Measurements from ENCODE around the gene ACER2.

Gene ACER2

DNA sequence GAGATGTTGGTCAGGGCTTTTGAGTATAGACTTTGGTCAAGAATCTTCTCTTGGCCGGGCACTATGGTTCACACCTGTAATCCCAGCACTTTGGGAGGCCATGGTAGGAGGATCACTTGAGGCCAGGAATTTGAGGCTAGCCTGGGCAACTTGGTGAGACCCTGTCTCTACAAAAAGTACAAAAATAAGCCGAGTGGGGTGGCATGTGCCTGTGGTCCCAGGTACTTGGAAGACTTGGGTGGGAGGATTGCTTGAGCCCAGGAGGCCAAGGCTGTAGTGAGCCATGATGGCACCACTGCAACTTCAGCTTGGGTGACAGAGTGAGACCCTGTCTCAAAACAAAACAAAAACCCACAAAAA lies 57.5 kb downstream of the ACER2 start:
- no peak overlapping the region for H3K27ac ChIP-seq (ENCODE audit: low read depth, low read length)
- no peaks in the 10 kb centered on the region for H3K79me2 ChIP-seq (ENCODE audit: control insufficient read depth, low read length)
- H3F3A ChIP-seq (ENCODE audit: control insufficient read depth, insufficient read depth): no peaks in the 10 kb centered on the region
- H3K27me3 ChIP-seq (ENCODE audit: control insufficient read depth, low read length): no peaks in the 10 kb centered on the region
- no peaks in the 10 kb centered on the region for H3K9me2 ChIP-seq (replicated peaks; ENCODE audit: control insufficient read depth, low read length)
- H3K4me2 ChIP-seq (ENCODE audit: low read length): no peak overlapping the region
- no peaks in the 10 kb centered on the region for H3K36me3 ChIP-seq (ENCODE audit: control insufficient read depth, low read length)
- no peaks in the 10 kb centered on the region for H3K9me3 ChIP-seq (ENCODE audit: control insufficient read depth, insufficient read depth, low read length)
- H3K4me1 ChIP-seq (ENCODE audit: control insufficient read depth, low read length): peaks cover 4% of the 10 kb centered on the region; the same call in 1 of the 2 replicates
- H4K20me1 ChIP-seq (ENCODE audit: control insufficient read depth, insufficient read depth, low read depth, low read length): no peaks in the 10 kb centered on the region
- TF ChIP-seq, protein P1, sequence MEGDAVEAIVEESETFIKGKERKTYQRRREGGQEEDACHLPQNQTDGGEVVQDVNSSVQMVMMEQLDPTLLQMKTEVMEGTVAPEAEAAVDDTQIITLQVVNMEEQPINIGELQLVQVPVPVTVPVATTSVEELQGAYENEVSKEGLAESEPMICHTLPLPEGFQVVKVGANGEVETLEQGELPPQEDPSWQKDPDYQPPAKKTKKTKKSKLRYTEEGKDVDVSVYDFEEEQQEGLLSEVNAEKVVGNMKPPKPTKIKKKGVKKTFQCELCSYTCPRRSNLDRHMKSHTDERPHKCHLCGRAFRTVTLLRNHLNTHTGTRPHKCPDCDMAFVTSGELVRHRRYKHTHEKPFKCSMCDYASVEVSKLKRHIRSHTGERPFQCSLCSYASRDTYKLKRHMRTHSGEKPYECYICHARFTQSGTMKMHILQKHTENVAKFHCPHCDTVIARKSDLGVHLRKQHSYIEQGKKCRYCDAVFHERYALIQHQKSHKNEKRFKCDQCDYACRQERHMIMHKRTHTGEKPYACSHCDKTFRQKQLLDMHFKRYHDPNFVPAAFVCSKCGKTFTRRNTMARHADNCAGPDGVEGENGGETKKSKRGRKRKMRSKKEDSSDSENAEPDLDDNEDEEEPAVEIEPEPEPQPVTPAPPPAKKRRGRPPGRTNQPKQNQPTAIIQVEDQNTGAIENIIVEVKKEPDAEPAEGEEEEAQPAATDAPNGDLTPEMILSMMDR (IDR thresholded peaks at IDR 0.05; ENCODE audit: low read depth, low read length, poor library complexity, severe bottlenecking): no peak
- TF ChIP-seq EZH2phosphoT487 (IDR thresholded peaks at IDR 0.05; ENCODE audit: borderline replicate concordance, low read length): no peak
- no peak overlapping the region for H3K4me3 ChIP-seq (ENCODE audit: low read length)

DNA sequence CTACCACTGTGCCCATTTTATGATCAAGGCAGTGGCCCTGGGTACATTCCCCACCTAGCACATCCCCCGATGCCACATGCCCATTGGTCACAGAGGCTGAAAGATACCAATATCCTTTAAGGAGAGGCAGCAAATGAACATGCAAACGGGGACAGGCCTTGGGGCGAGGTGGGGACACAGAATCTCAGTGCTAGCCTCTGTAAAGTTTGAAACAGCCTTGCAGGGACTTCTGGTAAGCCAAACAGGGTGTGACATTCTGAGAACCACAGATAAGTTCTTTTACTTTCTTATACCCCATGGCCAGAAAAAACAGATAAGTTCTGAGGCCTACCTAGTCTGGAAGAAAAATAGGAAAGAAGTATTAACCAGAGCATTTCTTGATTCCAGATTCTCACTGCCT lies 60.5 kb downstream of the ACER2 start:
- H3K9me3 ChIP-seq (ENCODE audit: control insufficient read depth, insufficient read depth, low read length): no peaks in the 10 kb centered on the region
- H4K20me1 ChIP-seq (ENCODE audit: control insufficient read depth, insufficient read depth, low read depth, low read length): no peaks in the 10 kb centered on the region
- no peaks in the 10 kb centered on the region for H3K9me2 ChIP-seq (replicated peaks; ENCODE audit: control insufficient read depth, low read length)

DNA sequence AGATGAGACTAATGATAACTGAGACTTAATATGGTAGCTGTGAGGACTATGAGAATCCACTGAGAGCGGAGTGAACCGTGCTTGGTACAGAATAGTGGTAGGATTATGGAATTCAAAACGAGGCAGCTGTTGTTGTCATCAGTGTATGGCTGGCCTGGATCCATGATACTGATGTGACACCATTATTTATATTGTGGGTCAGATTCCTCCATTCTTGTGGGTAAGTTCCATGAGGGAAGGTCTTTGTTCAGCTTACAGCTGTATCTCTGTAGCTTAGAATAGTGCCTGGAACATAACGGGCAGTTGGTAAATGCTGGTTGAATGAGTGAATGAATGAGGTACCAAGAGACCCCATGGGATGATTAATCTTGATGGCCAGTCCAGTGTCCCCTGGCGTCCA lies 61.8 kb downstream of the ACER2 start:
- H3K9me3 ChIP-seq (ENCODE audit: control insufficient read depth, insufficient read depth, low read length): no peaks in the 10 kb centered on the region
- no peaks in the 10 kb centered on the region for H3K4me1 ChIP-seq (ENCODE audit: control insufficient read depth, low read length)
- no peak overlapping the region for H3K27ac ChIP-seq (ENCODE audit: low read depth, low read length)
- H3K4me2 ChIP-seq (ENCODE audit: low read length): no peak overlapping the region
- H3F3A ChIP-seq (ENCODE audit: control insufficient read depth, insufficient read depth): no peaks in the 10 kb centered on the region
- H3K36me3 ChIP-seq (ENCODE audit: control insufficient read depth, low read length): no peaks in the 10 kb centered on the region
- H3K79me2 ChIP-seq (ENCODE audit: control insufficient read depth, low read length): no peaks in the 10 kb centered on the region
- H3K27me3 ChIP-seq (ENCODE audit: control insufficient read depth, low read length): 0 out of 2 replicates have a peak, but pooled peaks cover 4% of the 10 kb centered on the region
- H3K4me3 ChIP-seq (ENCODE audit: low read length): no peak overlapping the region
- no peaks in the 10 kb centered on the region for H4K20me1 ChIP-seq (ENCODE audit: control insufficient read depth, insufficient read depth, low read depth, low read length)
- TF ChIP-seq, protein P1 (IDR thresholded peaks at IDR 0.05; ENCODE audit: low read depth, low read length, poor library complexity, severe bottlenecking): no peak
- no peak for TF ChIP-seq EZH2phosphoT487 (IDR thresholded peaks at IDR 0.05; ENCODE audit: borderline replicate concordance, low read length)
- no peaks in the 10 kb centered on the region for H3K9me2 ChIP-seq (replicated peaks; ENCODE audit: control insufficient read depth, low read length)

More for the DNA sequence above, 60.5 kb downstream of the ACER2 start:
- Histone ChIP-seq H3K79me2 (ENCODE audit: control insufficient read depth, low read length) (no peaks in the 10 kb centered on the region), H3K27ac (ENCODE audit: low read depth, low read length) (no peak overlapping the region), H3K4me1 (ENCODE audit: control insufficient read depth, low read length) (peaks cover 3% of the 10 kb centered on the region; the same call in 1 of the 2 replicates), H3K4me3 (ENCODE audit: low read length) (no peak overlapping the region), H3K4me2 (ENCODE audit: low read length) (no peak overlapping the region), H3K27me3 (ENCODE audit: control insufficient read depth, low read length) (0 out of 2 replicates have a peak, but pooled peaks cover 4% of the 10 kb centered on the region), H3F3A (ENCODE audit: control insufficient read depth, insufficient read depth) (no peaks in the 10 kb centered on the region), H3K36me3 (ENCODE audit: control insufficient read depth, low read length) (no peaks in the 10 kb centered on the region)
- TF ChIP-seq, protein P1 (IDR thresholded peaks at IDR 0.05; ENCODE audit: low read depth, low read length, poor library complexity, severe bottlenecking): no peak

Data from DOHH2 (cell line).